Ascending aorta (tissue), 2 donors: ENCODE results near the gene ZFYVE28. TPM values are rescaled to one million over a fixed set of nuclear protein-coding genes. Genes with fewer than 3 reads are reported as not detected.
A peak's percentile ranks its signal among the peaks of the same experiment; 100 is the strongest.

Experiments
- DNase-seq, 2 donors: peaks; one replicate each; pipeline ENCODE4 v3.0.0-alpha.2; 2019; ENCODE audit warnings: low spot score in 2 of 2
- H3K27ac ChIP-seq, 2 donors: fragments of 200-600 bp; sonication (generic); one replicate each; pipeline ENCODE4 v1.5.1; 2016 to 2017; ENCODE audit warnings: mild to moderate bottlenecking in 1 of 2
- H3K27me3 ChIP-seq: fragments of 200-600 bp; sonication (generic); one replicate; pipeline ENCODE4 v1.5.1; 2017
- H3K36me3 ChIP-seq, 2 donors: fragments of 200-600 bp; sonication (generic); one replicate each; pipeline ENCODE4 v1.5.1; 2016
- H3K4me1 ChIP-seq, 2 donors: fragments of 200-600 bp; sonication (generic); one replicate each; pipeline ENCODE4 v1.5.1; 2016 to 2017; ENCODE audit warnings: mild to moderate bottlenecking in 1 of 2
- H3K4me3 ChIP-seq, 2 donors: fragments of 200-600 bp; sonication (generic); one replicate each; pipeline ENCODE4 v1.5.1; 2016 to 2017; ENCODE audit warnings: mild to moderate bottlenecking in 1 of 2
- H3K9me3 ChIP-seq, 2 donors: fragments of 200-600 bp; sonication (generic); one replicate each; pipeline ENCODE4 v1.5.1; 2016
- CTCF ChIP-seq, 3 experiments: fragments of 200-600 bp in 2 of 3; fragments of 450-650 bp in 1 of 3; sonication (generic) in 2 of 3; IDR thresholded peaks; one replicate each; pipeline ENCODE4 v1.5.1; 2016 to 2019; ENCODE audit warnings: antibody characterized with exemption in 3 of 3, mild to moderate bottlenecking in 1 of 3, moderate library complexity in 1 of 3
- intact Hi-C: fragments of 100-400 bp; cut with DNase I; formaldehyde crosslinking; loops from one replicate; pipeline ENCODE4 v1.15.1; 2023
- total RNA-seq: library from RNA; depleted of rRNA; stranded (reverse); fragments of >200 nt; gene quantifications from one replicate; pipeline ENCODE4 v1.1.0, GENCODE V29; 2016

ZFYVE28 gene
- total RNA-seq, 1 donor from 2014 or later, result 12.3 TPM

DNA sequence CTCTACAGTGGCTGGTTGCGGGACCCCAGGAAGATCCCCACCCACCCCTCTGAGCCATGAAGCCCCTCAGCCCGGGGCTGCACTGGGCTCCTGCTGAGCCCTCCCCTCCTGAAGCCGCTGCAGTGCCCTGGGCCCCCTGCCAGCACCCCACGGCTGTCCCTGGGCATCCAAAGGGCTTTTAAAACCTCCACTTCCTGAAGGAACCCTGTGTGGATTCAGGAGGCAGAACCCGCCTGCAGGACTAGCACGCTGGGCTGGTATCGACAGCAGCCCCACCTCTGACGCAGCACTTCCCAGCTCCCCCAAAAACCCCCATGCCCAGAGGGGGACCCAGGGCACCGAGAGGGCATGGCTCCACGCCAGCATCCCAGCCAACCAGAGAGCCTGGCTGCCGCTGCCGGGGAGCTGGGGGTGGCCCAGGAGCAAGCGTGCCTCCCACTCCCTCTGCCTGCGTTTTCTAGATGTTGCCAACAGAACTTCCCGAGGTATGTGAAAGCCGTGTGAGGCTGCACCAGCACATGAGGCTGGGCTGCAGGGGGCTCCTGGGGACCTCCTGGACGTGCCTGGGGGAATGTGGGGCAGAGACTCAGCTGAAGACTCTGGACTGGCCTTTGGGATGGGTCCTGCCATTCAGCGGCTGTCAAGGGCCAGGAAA, 162.8 kb downstream of the ZFYVE28 start:
- Histone ChIP-seq H3K36me3 (peaks cover 21 to 43% of the 10 kb centered on the region in 2 donors), H3K4me1 (peaks cover 47 to 67% of the 10 kb centered on the region in 2 donors), H3K27me3 (no peaks in the 10 kb centered on the region), H3K9me3 (no peaks in the 10 kb centered on the region), H3K4me3 (peak overlapping the region; percentile 26 to 98), H3K27ac (peak overlapping the region; percentile 95 to 96)
- peak; percentile 11 to 65 for DNase-seq
- intact Hi-C loops, result loop anchor here (2.0 kb wide), 1 partner anchor 1037 kb away; the partner anchor contains the start of gene RGS12
- no peak for TF ChIP-seq CTCF (IDR thresholded peaks at IDR 0.05)

DNA sequence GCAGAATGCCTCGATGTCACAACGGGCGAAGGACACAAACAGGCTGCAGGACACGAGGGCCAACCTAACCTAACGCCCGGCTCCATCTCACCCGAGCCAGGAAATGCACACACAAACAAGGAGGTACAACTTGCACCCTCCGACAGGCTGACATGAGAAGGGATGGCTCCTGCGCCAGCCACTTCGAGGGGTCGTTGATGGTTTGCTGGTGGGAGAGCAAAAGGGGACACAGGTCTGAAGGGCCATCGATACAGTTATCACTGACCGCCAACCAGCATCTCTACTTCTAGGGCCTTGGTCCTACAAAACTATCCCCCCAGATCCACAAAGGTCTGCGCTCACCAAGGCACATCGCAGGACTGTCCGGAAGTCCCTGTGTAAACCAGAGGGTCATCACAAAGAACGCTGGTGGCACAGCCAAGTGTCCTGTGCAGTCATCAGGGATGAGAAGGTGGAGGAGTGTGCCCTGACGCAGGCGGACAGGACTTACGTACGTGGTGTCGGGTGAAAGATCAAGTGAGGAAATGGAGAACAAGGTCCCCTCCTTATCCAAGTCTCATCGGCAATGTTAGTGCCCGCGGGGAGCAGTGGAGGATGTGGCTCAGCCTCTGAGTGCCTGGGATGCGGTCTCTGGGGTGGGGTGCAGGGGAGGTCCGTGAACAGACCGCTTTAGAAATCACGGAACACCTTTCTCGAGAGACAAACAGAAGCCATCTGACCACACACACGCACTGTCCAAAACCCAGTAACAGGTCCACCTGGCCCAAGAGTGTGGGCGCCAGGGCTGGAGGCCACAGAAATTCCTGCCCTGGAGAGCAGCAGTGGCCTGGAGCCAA, 163.6 kb downstream of the ZFYVE28 start:
- intact Hi-C loops, result no loop called here
- DNase-seq, result peak; percentile 2 to 45
- H3K27me3 ChIP-seq, result no peaks in the 10 kb centered on the region
- peaks cover 40 to 59% of the 10 kb centered on the region in 2 donors for H3K4me1 ChIP-seq
- H3K27ac ChIP-seq, result peak overlapping the region; percentile 95 to 96
- H3K36me3 ChIP-seq, result peaks cover 29 to 51% of the 10 kb centered on the region in 2 donors
- peak overlapping the region in 1 of 2 donors; percentile 98 for H3K4me3 ChIP-seq
- TF ChIP-seq CTCF (IDR thresholded peaks at IDR 0.05), result no peak
- no peaks in the 10 kb centered on the region for H3K9me3 ChIP-seq

GRCh38 chr4:2253160-2254084, 165.0 kb downstream of the ZFYVE28 start:
- peak overlapping the region in 1 of 2 donors; percentile 4 for H3K27ac ChIP-seq
- intact Hi-C loops, result no loop called here
- peaks cover 42 to 65% of the 10 kb centered on the region in 2 donors for H3K36me3 ChIP-seq
- DNase-seq, result peak; percentile 5 to 57
- H3K4me3 ChIP-seq, result no peak overlapping the region
- TF ChIP-seq CTCF (IDR thresholded peaks at IDR 0.05), result no peak
- no peaks in the 10 kb centered on the region for H3K9me3 ChIP-seq
- peaks cover 26 to 45% of the 10 kb centered on the region in 2 donors for H3K4me1 ChIP-seq
- H3K27me3 ChIP-seq, result no peaks in the 10 kb centered on the region

GRCh38 chr4:2252530-2253091, 165.8 kb downstream of the ZFYVE28 start:
- H3K27ac ChIP-seq, result peak overlapping the region in 1 of 2 donors; percentile 4
- peaks cover 19 to 37% of the 10 kb centered on the region in 2 donors for H3K4me1 ChIP-seq
- peaks cover 47 to 74% of the 10 kb centered on the region in 2 donors for H3K36me3 ChIP-seq
- H3K9me3 ChIP-seq, result no peaks in the 10 kb centered on the region
- intact Hi-C loops, result no loop called here
- TF ChIP-seq CTCF (IDR thresholded peaks at IDR 0.05), result no peak
- H3K4me3 ChIP-seq, result no peak overlapping the region
- DNase-seq, result peak in 1 of 2 donors; percentile 48
- H3K27me3 ChIP-seq, result no peaks in the 10 kb centered on the region
